HG03175 (cell line): ENCODE measurements around the gene GBGT1.

Experiments used
- ATAC-seq: cut with Tn5 transposase; IDR thresholded peaks from one replicate; pipeline ENCODE4 v1.9.1; 2021; ENCODE audit warnings: mild to moderate bottlenecking, moderate library complexity; ENCODE audit not compliant: unreplicated experiment

The GBGT1 gene

DNA sequence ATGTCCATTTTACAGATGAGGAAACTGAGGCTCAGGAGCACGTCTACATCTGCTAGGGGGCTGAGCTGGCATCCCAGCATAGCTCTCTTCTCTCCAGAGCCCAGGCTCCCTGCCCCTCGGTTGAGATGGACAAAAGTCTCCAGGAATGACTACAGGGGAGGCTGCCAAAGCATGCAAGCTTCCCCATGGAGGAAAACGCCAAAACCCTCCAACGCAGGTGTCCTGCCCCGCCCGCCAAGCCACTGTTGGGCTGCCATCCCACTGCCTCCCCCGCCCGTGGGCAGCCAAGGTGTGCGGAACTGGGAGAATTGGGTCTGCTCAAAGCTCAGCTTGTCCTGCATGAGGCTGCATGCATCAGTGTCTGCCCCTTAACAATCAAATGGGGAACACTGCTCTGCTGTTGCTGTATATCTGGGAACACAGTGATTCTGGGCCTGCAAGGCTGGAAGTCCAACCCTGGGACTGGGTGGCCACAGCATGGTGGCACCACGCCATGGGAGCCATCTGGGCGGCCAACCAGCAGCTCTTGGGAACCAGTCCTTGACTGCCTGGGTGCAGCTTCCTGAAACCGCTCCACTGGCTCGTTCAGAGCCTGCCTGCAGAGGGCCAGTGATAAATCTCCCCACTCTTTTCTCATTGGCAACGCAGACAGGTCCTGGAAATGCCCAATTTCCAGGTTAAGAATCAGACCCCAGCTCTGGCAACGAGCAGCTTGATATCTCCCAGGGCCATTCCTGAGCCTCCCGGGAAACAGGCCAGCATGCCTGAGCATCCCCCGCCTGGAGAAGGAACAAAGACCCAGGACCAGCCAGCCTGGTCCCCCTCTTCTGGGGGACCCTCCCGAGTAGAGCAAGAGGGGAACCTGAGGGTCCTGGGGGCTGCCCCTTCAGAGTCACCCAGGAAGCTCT is 46.2 kb downstream of the GBGT1 start:
- ATAC-seq, result no peak

DNA sequence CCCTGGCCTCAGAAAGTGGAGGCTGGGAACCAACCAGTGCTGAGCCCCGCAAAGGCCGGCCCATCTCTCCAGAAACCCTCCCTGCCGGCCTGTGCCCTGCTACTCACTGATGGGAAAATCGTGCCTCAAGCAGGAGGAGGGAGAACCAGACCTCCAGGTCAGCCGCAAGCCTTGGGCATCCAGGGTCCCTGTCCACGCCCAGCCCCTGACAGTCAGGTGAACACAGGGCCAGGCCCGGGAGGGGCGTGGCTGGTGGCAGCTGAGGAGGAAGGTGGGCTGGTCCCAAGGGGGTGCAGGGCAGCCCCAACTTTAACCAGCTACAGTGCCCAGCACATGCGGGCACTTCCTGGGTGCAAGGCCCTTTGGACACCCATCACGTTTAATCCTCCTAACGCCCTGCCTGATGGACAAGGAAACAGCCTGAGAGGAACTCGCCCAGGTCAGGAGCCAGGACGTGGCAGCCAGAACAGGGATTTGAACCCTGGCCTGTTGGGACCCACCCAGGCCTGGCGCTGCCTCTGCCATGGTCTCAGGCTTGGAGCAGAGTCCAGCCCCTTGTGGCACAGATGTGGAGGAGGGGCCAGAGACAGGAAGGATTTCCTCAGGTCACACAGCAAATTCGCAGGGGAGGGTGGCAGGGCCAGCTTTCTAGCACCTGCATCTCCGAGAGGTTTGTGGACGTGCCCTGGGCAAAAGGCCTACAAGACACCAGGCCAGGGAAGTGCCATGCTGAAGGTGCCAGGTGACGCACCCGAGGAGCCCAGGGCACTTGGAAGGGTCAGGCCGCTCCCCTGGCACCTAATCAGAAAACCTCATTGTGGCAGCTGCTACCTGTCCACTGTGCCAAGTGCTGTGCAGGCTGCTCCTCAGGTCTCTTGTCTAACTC is 47.1 kb downstream of the GBGT1 start:
- ATAC-seq, result no peak

GRCh38 chr9:133115604-133116345 is 47.9 kb downstream of the GBGT1 start:
- ATAC-seq, result peak; percentile 73

DNA sequence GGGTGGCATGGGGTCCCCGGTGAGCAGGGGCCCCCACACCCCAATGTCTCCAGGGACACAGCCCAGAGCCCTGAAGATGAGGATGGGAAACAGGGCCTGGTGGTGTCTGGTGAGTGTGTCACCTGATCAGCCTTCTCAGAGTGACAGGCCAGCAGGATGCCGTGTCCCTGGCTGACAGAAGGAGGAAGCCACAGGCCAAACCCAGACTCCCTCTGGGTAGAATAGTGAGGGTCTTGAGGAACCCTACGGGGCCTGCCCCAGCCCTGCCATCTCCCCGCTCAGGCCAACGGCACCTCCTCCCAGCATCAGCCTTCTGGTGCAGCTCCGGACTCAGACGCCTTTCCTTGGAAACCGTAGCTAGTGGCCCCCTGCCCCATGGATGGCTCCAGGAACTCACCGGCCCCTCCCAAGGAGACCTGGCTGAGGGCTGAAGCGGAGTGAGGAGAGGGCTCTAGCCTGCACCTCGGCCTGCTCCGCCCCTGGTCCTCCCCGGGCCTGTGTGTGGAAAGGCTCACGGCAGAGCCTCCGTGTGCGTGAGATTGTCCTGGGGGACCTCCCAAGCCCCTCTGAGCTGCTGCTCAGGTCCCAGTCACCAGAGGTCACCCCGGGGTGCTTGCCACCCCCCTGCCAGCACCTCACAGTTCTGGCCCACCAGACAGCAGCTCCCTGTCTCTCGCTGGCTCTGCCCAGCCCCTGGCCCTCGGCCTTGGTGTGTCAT is 48.7 kb downstream of the GBGT1 start:
- ATAC-seq, result no peak

- no peak for ATAC-seq
Observed at GRCh38 chr9:133113949-133114885, 49.5 kb downstream of the GBGT1 start.

- no peak for ATAC-seq
Observed at GRCh38 chr9:133113163-133113948, 50.4 kb downstream of the GBGT1 start.

DNA sequence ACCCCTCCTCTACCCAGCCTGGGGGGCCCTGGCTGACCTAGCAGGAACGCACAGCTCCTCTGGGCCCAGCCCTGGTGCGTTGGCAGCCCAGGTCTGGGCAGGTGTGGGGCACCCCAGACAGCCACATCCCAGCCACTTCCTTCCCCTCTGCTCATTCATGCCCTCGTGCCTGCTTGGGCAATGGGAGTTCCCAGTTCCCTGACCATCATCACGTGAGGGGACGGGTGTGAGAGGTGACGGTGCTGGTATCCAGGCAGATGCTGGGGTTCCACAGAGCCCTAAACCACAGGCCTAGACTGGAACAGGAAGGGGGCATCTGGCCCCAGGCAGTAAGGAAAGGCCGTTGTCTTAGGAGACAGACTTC is 51.1 kb downstream of the GBGT1 start:
- ATAC-seq, result no peak

- no peak for ATAC-seq
Observed at GRCh38 chr9:133111808-133112662, 51.7 kb downstream of the GBGT1 start.

DNA sequence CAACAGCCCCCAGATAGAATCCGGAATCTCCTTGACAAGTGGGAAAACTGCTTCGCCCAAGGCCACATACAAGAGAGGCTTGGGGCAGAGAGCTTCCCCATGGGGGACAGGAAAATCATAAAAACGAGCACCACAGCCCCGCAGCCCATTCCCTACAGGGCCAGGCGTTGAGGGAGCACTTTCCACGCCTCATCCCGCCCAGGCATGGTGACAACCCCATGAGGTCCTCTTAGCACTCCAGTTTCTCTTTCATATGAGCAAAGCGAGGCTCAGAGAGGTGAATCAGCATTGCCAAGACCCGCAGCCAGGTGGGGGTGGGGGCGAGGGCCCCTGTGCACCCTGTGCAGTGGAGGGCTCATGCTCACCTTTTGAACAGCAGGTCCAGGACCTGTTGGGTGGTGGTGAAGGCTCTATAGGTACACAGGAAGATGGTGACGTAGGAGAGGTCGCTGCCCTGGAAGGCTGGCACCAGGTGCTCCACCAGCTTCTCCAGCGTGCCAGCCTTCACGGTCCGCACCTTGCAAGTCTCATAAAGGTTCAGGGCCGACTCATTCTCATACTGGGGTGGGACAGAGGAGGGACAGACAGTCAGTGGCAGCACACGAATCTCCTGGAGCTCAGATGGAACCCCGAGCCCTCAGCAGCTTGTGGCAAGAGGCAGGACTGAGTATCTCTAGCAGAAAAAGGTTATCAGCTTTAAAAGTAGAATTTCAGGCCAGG is 53.6 kb downstream of the GBGT1 start:
- ATAC-seq, result no peak

DNA sequence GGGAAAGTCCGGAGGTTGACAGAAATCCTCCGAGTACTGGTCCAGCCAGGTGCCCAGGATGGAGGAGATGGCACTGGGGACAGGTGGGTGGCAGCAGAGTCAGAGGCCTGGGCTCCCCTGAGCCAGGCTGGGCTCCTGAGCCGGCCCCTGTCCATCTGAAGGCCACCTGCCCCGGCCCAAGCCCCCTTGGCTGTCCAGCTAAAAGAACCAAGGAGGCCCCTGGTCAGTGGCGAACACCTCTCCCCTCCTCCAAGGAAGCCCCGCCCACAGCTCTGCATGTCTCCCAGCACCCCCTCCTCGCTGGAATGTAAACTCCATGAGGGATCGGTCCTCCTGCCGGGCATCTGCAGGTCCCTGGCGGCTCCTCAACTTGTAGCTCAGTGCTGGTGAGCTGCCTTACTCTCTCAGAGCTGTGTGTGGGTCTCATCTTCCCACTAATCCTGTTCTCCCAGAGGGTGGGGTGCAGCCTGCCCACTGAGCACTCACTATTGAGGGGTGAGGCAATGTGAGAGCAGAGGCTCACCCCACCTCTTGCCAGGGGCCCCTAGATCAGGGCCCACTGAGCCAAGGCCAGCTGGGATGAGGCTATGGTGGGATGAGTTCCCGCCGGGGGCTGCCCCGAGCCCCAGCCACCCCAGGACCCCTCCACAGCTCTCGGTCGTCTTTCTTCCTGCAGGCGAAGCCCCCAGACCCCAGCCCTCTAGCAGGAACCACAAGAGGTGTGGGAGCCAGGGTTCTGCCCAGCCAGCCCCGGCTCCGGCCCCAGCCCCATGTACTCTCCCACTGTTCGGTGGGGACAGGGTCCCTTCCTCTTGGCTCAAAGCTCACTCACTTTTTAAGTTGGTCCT is 54.7 kb downstream of the GBGT1 start:
- ATAC-seq, result no peak

DNA sequence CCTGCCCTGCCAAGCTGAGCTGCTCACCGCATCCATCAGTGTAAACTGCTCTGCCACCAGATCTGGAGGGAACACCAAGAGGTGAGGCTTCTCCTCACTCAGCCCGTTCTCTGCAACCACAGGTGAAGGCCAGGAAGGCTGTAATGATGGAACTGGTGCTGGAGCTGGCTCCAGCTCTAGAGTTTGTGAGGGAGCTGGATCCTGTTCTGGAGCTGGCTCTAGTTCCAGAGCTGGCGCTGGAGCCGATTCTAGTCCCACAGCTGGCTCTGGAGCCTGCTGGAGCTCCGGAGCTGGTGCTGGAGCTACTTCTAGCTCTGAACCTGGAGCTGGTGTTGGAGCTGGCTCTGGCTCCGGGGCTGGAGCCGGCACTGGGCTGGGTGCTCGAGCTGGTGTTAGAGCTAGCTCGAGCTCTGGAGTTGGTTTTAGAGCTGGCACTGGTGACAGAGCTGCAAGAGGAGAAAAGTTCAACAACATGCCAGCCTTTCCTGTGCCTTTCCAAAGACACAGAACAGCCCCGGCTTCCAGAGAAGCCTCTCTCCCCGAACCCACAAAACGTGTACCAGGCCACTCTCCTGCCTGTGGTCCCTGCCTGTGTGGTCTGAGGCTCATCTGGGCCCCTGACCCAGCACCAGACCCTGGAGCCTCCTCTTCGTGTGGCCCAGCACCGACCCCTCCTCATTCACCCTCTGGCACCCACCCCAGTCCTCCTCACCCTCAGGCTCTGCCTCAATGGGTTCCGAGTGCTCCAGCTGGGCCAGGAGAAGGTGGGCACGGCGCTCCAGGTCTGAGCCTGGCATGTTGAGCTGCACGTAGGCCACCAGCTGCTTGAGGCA is 55.5 kb downstream of the GBGT1 start:
- no peak for ATAC-seq

DNA sequence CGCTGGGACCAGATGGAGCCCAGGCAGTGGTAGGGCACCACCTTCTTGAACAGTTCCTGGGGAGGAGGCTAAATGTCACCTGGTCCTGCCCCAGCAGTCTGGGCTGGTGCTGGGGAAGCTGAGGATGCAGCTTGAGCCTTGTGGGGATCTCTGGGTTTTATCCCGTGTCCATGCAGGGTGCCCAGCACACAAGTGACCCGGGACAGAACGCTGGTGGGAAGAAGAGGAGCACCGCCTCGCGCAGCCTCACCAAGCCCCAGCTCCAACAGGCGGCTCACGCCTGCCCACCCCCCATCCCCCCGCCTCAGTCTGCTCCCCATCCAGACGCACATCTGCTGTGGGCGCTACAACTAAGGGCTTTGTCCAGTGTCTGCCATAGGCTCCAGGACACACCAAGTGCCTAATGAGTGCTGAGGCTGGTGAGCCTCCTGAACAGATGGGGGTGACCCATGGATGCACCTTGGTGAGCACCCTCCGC is 56.4 kb downstream of the GBGT1 start:
- no peak for ATAC-seq

GRCh38 chr9:133106511-133107244 is 57.0 kb downstream of the GBGT1 start:
- no peak for ATAC-seq

DNA sequence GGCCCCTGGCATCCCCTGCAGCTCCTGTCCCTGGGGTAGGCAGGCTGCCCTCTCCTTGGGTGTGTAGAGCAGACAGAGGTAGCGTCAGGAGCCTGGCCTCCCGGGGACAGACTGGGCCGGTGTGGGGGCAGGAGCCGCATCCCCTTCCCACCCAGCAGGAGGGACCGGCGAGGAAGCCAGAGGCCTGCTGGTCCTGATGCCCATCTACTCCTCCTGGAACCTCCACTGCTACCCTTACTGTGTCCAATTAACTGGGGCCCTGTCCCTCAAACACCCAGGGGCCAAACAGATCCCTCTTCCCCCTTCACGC is 58.3 kb downstream of the GBGT1 start:
- no peak for ATAC-seq
